Skeletal muscle satellite cell (primary cell): Measurements from ENCODE around the gene ARL14. TPM values are rescaled to one million over a fixed set of nuclear protein-coding genes. Genes with fewer than 3 reads are reported as not detected.
A peak's percentile ranks its signal among the peaks of the same experiment; 100 is the strongest.

ENCODE experiments used
- H3K27me3 ChIP-seq: 2 replicates; pipeline ENCODE4 v1.7.0; 2013; ENCODE audit warnings: low read length; ENCODE audit not compliant: control insufficient read depth, insufficient read depth
- H3K36me3 ChIP-seq: 2 replicates; pipeline ENCODE4 v1.7.0; 2013; ENCODE audit warnings: mild to moderate bottlenecking, control low read depth, low read length; ENCODE audit not compliant: insufficient read depth
- H3K4me1 ChIP-seq: 2 replicates; pipeline ENCODE4 v1.7.0; 2013; ENCODE audit warnings: low read length; ENCODE audit not compliant: control insufficient read depth, insufficient read depth
- H3K4me2 ChIP-seq: 2 replicates; pipeline ENCODE4 v1.7.0; 2013; ENCODE audit warnings: mild to moderate bottlenecking, low read length
- H3K4me3 ChIP-seq: 2 replicates; pipeline ENCODE4 v1.7.0; 2013; ENCODE audit warnings: low read length
- H3K9ac ChIP-seq: 2 replicates; pipeline ENCODE4 v1.7.0; 2013; ENCODE audit warnings: mild to moderate bottlenecking, low read depth, low read length, moderate library complexity
- H3K9me3 ChIP-seq: replicated peaks from 2 replicates; pipeline ENCODE4 v1.7.0; 2013; ENCODE audit warnings: mild to moderate bottlenecking, control low read depth, low read length
- total RNA-seq: library from RNA; depleted of rRNA; stranded (reverse); fragments of >200 nt; gene quantifications from 2 replicates; pipeline ENCODE4 v1.2.3, GENCODE V29; 2012; rRNA removed

Gene ARL14
- not detected in 2 replicates for total RNA-seq

- no peaks in the 10 kb centered on the region for H3K27me3 ChIP-seq
- no peaks in the 10 kb centered on the region for H3K9me3 ChIP-seq
- no peaks in the 10 kb centered on the region for H3K36me3 ChIP-seq
- H3K4me3 ChIP-seq = no peak within 1 kb of the TSS
- H3K9ac ChIP-seq = no peak within 1 kb of the TSS
- peaks cover 10% of the 10 kb centered on the region for H3K4me1 ChIP-seq
- peak within 1 kb of the TSS; percentile 38 for H3K4me2 ChIP-seq
Observed at GRCh38 chr3:160676547-160677303, at the start of gene ARL14. ARL14 (plus strand) TSS chr3:160677160; CDS start chr3:160677347, 187 bp downstream.

DNA sequence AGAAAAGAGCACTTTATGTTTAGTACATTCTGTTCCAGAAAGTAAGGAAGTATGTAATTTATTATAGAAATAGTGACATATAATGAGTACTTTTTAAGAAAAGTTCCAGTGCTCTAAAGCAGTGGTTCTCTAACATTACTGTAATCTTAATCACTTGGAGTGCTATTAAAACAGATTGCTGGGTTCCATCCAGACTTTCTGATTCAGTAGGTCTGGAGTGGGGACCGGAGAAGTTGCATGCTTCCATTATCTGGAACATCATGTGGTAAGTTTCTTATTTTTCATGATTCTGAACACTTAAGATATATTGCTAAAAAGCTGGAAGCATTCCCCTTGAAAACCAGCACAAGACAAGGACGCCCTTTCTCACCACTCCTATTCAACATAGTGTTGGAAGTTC lies 47.5 kb upstream of the ARL14 start:
- no peaks in the 10 kb centered on the region for H3K9me3 ChIP-seq
- H3K36me3 ChIP-seq = no peaks in the 10 kb centered on the region
- H3K4me1 ChIP-seq = no peaks in the 10 kb centered on the region
- H3K4me2 ChIP-seq = no peak overlapping the region
- H3K4me3 ChIP-seq = no peak overlapping the region
- no peak overlapping the region for H3K9ac ChIP-seq
- H3K27me3 ChIP-seq = no peaks in the 10 kb centered on the region

- Histone ChIP-seq H3K36me3 (no peaks in the 10 kb centered on the region), H3K4me1 (peaks cover 3% of the 10 kb centered on the region), H3K4me2 (no peak overlapping the region), H3K4me3 (no peak overlapping the region), H3K27me3 (no peaks in the 10 kb centered on the region), H3K9me3 (no peaks in the 10 kb centered on the region), H3K9ac (no peak overlapping the region)
Observed at GRCh38 chr3:160633361-160634083, 43.4 kb upstream of the ARL14 start.

- Histone ChIP-seq H3K9me3 (no peaks in the 10 kb centered on the region), H3K4me3 (no peak overlapping the region), H3K27me3 (no peaks in the 10 kb centered on the region), H3K4me1 (peaks cover 3% of the 10 kb centered on the region), H3K9ac (no peak overlapping the region), H3K36me3 (no peaks in the 10 kb centered on the region), H3K4me2 (no peak overlapping the region)
Observed at GRCh38 chr3:160635213-160635612, 41.7 kb upstream of the ARL14 start.

DNA sequence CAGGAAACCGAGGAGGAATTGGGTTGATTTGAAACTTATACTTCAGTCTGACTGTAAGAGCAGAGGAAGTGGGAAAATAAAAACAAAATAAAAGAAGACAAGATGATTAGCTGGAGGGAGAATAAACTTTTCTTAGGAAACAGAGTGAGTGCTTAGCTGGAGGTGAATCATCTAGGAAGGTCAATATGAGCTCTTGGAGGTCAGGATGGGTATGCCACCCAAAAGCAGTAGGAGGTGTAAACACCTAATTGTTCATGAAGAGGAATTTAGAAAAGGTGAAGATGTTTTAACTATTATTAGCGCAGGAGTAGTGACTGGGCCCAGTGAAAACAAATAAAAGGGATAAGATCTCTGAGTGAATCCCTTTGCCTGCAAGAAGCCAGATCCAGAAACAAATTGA lies 39.9 kb upstream of the ARL14 start:
- Histone ChIP-seq H3K4me2 (no peak overlapping the region), H3K4me3 (no peak overlapping the region), H3K9me3 (no peaks in the 10 kb centered on the region), H3K36me3 (no peaks in the 10 kb centered on the region), H3K4me1 (peaks cover 6% of the 10 kb centered on the region), H3K9ac (no peak overlapping the region), H3K27me3 (no peaks in the 10 kb centered on the region)

- no peaks in the 10 kb centered on the region for H3K36me3 ChIP-seq
- H3K4me2 ChIP-seq = no peak overlapping the region
- H3K9ac ChIP-seq = no peak overlapping the region
Observed at GRCh38 chr3:160638184-160638583, 38.8 kb upstream of the ARL14 start.

GRCh38 chr3:160641665-160642309 lies 35.2 kb upstream of the ARL14 start:
- Histone ChIP-seq H3K36me3 (no peaks in the 10 kb centered on the region), H3K9me3 (no peaks in the 10 kb centered on the region), H3K27me3 (no peaks in the 10 kb centered on the region), H3K9ac (no peak overlapping the region), H3K4me1 (peaks cover 8% of the 10 kb centered on the region), H3K4me2 (no peak overlapping the region), H3K4me3 (no peak overlapping the region)

More at GRCh38 chr3:160638184-160638583, 38.8 kb upstream of the ARL14 start:
- Histone ChIP-seq H3K4me1 (peaks cover 8% of the 10 kb centered on the region), H3K9me3 (no peaks in the 10 kb centered on the region), H3K27me3 (no peaks in the 10 kb centered on the region), H3K4me3 (no peak overlapping the region)

GRCh38 chr3:160643994-160644393 lies 33.0 kb upstream of the ARL14 start:
- H3K4me3 ChIP-seq = no peak overlapping the region
- no peak overlapping the region for H3K9ac ChIP-seq
- no peaks in the 10 kb centered on the region for H3K27me3 ChIP-seq
- peaks cover 5% of the 10 kb centered on the region for H3K4me1 ChIP-seq
- H3K4me2 ChIP-seq = no peak overlapping the region
- no peaks in the 10 kb centered on the region for H3K9me3 ChIP-seq
- H3K36me3 ChIP-seq = no peaks in the 10 kb centered on the region

- H3K36me3 ChIP-seq = no peaks in the 10 kb centered on the region
- no peaks in the 10 kb centered on the region for H3K9me3 ChIP-seq
- H3K9ac ChIP-seq = no peak overlapping the region
- H3K4me1 ChIP-seq = peaks cover 5% of the 10 kb centered on the region
- H3K4me3 ChIP-seq = no peak overlapping the region
- H3K27me3 ChIP-seq = no peaks in the 10 kb centered on the region
- no peak overlapping the region for H3K4me2 ChIP-seq
Observed at GRCh38 chr3:160644491-160644890, 32.5 kb upstream of the ARL14 start.

GRCh38 chr3:160648701-160649100 lies 28.3 kb upstream of the ARL14 start:
- H3K9ac ChIP-seq = no peak overlapping the region
- H3K27me3 ChIP-seq = no peaks in the 10 kb centered on the region
- no peak overlapping the region for H3K4me2 ChIP-seq
- H3K9me3 ChIP-seq = no peaks in the 10 kb centered on the region
- no peaks in the 10 kb centered on the region for H3K36me3 ChIP-seq
- no peaks in the 10 kb centered on the region for H3K4me1 ChIP-seq
- H3K4me3 ChIP-seq = no peak overlapping the region

DNA sequence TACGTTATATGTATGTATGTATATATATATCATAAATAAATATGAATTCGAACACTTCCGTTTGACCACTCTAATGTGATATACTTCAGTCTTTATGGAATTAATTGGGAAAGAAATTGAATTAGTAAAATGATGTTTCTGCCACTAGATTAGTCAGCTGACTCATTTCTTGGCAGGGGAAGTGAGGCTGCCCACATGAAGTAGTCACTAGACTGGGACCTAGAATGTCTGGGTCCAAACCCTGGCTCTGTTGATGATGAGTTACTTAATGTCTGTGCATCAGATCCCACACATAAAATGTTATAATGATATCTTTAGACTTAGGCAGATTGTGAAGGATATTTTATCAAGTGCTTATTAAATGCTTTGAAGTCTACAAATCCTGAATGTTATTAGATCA lies 27.4 kb upstream of the ARL14 start:
- Histone ChIP-seq H3K9ac (no peak overlapping the region), H3K27me3 (no peaks in the 10 kb centered on the region), H3K9me3 (no peaks in the 10 kb centered on the region), H3K4me3 (no peak overlapping the region), H3K36me3 (no peaks in the 10 kb centered on the region), H3K4me2 (no peak overlapping the region), H3K4me1 (no peaks in the 10 kb centered on the region)
